Measurements from ENCODE around the gene PSMB5. TPM values are rescaled to one million over a fixed set of nuclear protein-coding genes. Genes with fewer than 3 reads are reported as not detected.

PSMB5 gene
- total and polyA plus RNA-seq, 2 of the 13 experiments (the other 11 are each of a cell fraction or from before 2014, with no cell fraction given), result 705 to 871 TPM

DNA sequence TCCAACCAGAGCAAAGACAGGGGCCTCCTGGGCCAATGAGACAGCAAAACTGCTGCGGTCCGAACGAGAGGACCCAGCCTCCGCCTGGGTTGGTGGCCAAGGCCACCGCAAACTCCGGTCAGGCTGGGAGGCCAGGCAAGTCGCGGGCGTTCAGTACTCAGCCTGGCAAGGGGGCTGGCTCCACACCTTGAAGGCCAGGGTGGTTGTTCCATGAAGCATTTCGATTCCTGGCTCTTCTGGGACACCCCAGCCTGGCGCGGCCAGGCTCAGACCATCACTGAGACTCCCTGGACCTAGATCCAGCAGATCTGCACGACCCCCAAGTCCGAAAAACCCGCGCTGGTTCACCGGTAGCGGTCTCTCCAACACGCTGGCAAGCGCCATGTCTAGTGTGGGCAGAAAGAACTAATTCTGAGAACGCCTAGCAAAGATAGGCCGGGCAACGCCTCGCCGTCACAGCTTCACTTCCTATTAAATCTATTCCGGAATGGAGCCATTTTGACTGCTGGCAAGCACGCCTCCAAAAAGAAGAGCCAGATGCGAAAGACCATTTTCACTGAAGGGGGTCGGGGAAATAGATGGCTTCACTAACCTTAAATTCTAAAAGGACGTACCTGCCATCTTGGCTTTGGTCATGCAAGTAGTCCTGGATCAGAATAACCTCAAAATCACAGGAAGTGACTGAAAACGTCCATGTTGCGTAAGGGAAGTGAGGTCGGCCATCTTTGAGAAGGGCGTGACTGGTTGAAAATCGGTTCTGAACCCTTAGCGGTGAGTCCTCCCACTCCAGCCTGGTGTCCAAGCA is at the start of gene PSMB5 (continued):
- TF ChIP-seq BCL3 (CRISPR knock-in tag; IDR thresholded peaks at IDR 0.05) (peak; percentile 94), ZFP91 (CRISPR knock-in tag; IDR thresholded peaks at IDR 0.05; ENCODE audit: borderline replicate concordance) (peak; percentile 88), SKI (IDR thresholded peaks at IDR 0.05; ENCODE audit: partially characterized antibody) (no peak), BATF2 (CRISPR knock-in tag; IDR thresholded peaks at IDR 0.05) (no peak), U2AF2 (IDR thresholded peaks at IDR 0.05; ENCODE audit: low read depth, low read length) (0 out of 2 replicates have a peak, but pooled peaks have one; percentile 64), ZNF839 (CRISPR knock-in tag; IDR thresholded peaks at IDR 0.05; ENCODE audit: borderline replicate concordance) (peak; percentile 98; the same call in 1 of the 2 replicates), MED13 (CRISPR knock-in tag; IDR thresholded peaks at IDR 0.05) (peak; percentile 69), HDAC1 (CRISPR knock-in tag; IDR thresholded peaks at IDR 0.05) (peak; percentile 94; the same call in 1 of the 2 replicates), ZBTB25 (CRISPR knock-in tag; IDR thresholded peaks at IDR 0.05) (peak; percentile 77), HOXA7 (CRISPR knock-in tag; IDR thresholded peaks at IDR 0.05) (no peak), RCOR2 (CRISPR knock-in tag; IDR thresholded peaks at IDR 0.05) (no peak; the same call in 1 of the 2 replicates), ARID2 (CRISPR knock-in tag; IDR thresholded peaks at IDR 0.05; ENCODE audit: borderline replicate concordance) (no peak), ARNTL (CRISPR knock-in tag; IDR thresholded peaks at IDR 0.05) (peak; percentile 87), ZFP36L1 (CRISPR knock-in tag; IDR thresholded peaks at IDR 0.05) (peak; percentile 95; the same call in 1 of the 2 replicates), ZNF556 (CRISPR knock-in tag; IDR thresholded peaks at IDR 0.05; ENCODE audit: borderline replicate concordance) (peak; percentile 52; the same call in 1 of the 2 replicates), PHF20 (CRISPR knock-in tag; IDR thresholded peaks at IDR 0.05) (peak; percentile 93)
- TF ChIP-seq, protein P1, sequence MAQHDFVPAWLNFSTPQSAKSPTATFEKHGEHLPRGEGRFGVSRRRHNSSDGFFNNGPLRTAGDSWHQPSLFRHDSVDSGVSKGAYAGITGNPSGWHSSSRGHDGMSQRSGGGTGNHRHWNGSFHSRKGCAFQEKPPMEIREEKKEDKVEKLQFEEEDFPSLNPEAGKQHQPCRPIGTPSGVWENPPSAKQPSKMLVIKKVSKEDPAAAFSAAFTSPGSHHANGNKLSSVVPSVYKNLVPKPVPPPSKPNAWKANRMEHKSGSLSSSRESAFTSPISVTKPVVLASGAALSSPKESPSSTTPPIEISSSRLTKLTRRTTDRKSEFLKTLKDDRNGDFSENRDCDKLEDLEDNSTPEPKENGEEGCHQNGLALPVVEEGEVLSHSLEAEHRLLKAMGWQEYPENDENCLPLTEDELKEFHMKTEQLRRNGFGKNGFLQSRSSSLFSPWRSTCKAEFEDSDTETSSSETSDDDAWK (CRISPR knock-in tag; IDR thresholded peaks at IDR 0.05), result no peak
- TF ChIP-seq, protein P2, sequence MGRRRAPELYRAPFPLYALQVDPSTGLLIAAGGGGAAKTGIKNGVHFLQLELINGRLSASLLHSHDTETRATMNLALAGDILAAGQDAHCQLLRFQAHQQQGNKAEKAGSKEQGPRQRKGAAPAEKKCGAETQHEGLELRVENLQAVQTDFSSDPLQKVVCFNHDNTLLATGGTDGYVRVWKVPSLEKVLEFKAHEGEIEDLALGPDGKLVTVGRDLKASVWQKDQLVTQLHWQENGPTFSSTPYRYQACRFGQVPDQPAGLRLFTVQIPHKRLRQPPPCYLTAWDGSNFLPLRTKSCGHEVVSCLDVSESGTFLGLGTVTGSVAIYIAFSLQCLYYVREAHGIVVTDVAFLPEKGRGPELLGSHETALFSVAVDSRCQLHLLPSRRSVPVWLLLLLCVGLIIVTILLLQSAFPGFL (CRISPR knock-in tag; IDR thresholded peaks at IDR 0.05), result no peak
- TF ChIP-seq, protein P3, sequence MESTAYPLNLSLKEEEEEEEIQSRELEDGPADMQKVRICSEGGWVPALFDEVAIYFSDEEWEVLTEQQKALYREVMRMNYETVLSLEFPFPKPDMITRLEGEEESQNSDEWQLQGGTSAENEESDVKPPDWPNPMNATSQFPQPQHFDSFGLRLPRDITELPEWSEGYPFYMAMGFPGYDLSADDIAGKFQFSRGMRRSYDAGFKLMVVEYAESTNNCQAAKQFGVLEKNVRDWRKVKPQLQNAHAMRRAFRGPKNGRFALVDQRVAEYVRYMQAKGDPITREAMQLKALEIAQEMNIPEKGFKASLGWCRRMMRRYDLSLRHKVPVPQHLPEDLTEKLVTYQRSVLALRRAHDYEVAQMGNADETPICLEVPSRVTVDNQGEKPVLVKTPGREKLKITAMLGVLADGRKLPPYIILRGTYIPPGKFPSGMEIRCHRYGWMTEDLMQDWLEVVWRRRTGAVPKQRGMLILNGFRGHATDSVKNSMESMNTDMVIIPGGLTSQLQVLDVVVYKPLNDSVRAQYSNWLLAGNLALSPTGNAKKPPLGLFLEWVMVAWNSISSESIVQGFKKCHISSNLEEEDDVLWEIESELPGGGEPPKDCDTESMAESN (CRISPR knock-in tag; conservative IDR thresholded peaks at IDR 0.05), result peak; percentile 78; the same call in 1 of the 2 replicates
